A549 (cell line): ENCODE results near the gene MYORG. TPM values are rescaled to one million over a fixed set of nuclear protein-coding genes. Genes with fewer than 3 reads are reported as not detected.

Source experiments
- ATAC-seq, 2 experiments: fragments of 200-7000 bp in 1 of 2; fragments of >200 bp in 1 of 2; cut with Nextera tagmentation in 1 of 2; cut with Tn5 transposase in 1 of 2; 3 replicates each; pipeline versions ENCODE4 v1.8.0 to v1.9.1; 2018 to 2020; ENCODE audit warnings: mild to moderate bottlenecking in 1 of 2, moderate library complexity in 1 of 2
- CTCF ChIA-PET: fragments of 300-600 bp; sonication (Branson Sonifier 250); formaldehyde crosslinking; extraction: SDS; loops from one replicate; lab custom pipeline; 2021; ENCODE audit warnings: antibody characterized with exemption, inconsistent platforms; lab: Yijun Ruan, JAX
- POLR2A ChIA-PET: fragments of 350-600 bp; formaldehyde crosslinking; extraction: SDS; loops from one replicate; lab custom pipeline; 2021; ENCODE audit warnings: antibody characterized with exemption, inconsistent platforms; lab: Yijun Ruan, JAX
- DNase-seq, 2 experiments: peaks; one replicate each; pipeline versions ENCODE4 v3.0.0 to v3.0.0-alpha.2; 2011 to 2016; ENCODE audit warnings: low read depth in 1 of 2, low spot score in 1 of 2
- FAIRE-seq: peaks from 2 replicates; lab custom pipeline; 2011; peaks lifted over from hg19 to GRCh38; lab: Jason Lieb, UNC
- H3K27ac ChIP-seq, 2 experiments: fragments of >200 bp; sonication (Bioruptor Twin); formaldehyde crosslinking; 3 replicates each; pipeline ENCODE4 v1.5.1; 2016 to 2017
- H3K4me1 ChIP-seq: fragments of >200 bp; sonication (Bioruptor Twin); formaldehyde crosslinking; 3 replicates; pipeline ENCODE4 v1.6.1; 2016
- H3K4me2 ChIP-seq: fragments of >200 bp; sonication (Bioruptor Twin); formaldehyde crosslinking; 3 replicates; pipeline ENCODE4 v1.6.1; 2016
- H3K4me3 ChIP-seq: fragments of >200 bp; sonication (Bioruptor Twin); formaldehyde crosslinking; 3 replicates; pipeline ENCODE4 v1.5.1; 2016
- H3K9me3 ChIP-seq: fragments of >200 bp; sonication (Bioruptor Twin); formaldehyde crosslinking; 3 replicates; pipeline ENCODE4 v1.6.1; 2016
- CBX2 ChIP-seq: fragments of 200-600 bp; sonication (generic); IDR thresholded peaks from 2 replicates; pipeline ENCODE4 v1.6.1; 2016; ENCODE audit warnings: low read depth, mild to moderate bottlenecking, borderline replicate concordance
- EHF ChIP-seq: fragments of 250-450 bp; sonication (Bioruptor Pico); IDR thresholded peaks from 2 replicates; pipeline ENCODE4 v1.5.0; 2020; ENCODE audit warnings: mild to moderate bottlenecking
- EHMT2 ChIP-seq: fragments of 200-600 bp; sonication (generic); IDR thresholded peaks from 2 replicates; pipeline ENCODE4 v1.6.1; 2016; ENCODE audit warnings: antibody characterized with exemption, low read depth, mild to moderate bottlenecking, moderate library complexity
- FOXS1 ChIP-seq: fragments of 250-450 bp; sonication (Bioruptor Pico); IDR thresholded peaks from 2 replicates; pipeline ENCODE4 v1.5.0; 2020; ENCODE audit warnings: mild to moderate bottlenecking, moderate library complexity
- GATA3 ChIP-seq: IDR thresholded peaks from 2 replicates; pipeline ENCODE4 v1.6.1; 2012; ENCODE audit warnings: borderline replicate concordance
- HOXA7 ChIP-seq: fragments of 250-450 bp; sonication (Bioruptor Pico); IDR thresholded peaks from 2 replicates; pipeline ENCODE4 v1.5.0; 2020; ENCODE audit warnings: mild to moderate bottlenecking, moderate library complexity
- HOXB5 ChIP-seq: fragments of 250-450 bp; sonication (Bioruptor Pico); IDR thresholded peaks from 2 replicates; pipeline ENCODE4 v1.5.0; 2020; ENCODE audit warnings: mild to moderate bottlenecking, moderate library complexity
- JUN ChIP-seq, 2 experiments: fragments of >200 bp; sonication (Bioruptor Twin); formaldehyde crosslinking; IDR thresholded peaks; 2 replicates in 1 of 2; 3 replicates in 1 of 2; pipeline ENCODE4 v1.6.1; 2016 to 2017
- JUNB ChIP-seq: fragments of >200 bp; sonication (Bioruptor Twin); formaldehyde crosslinking; IDR thresholded peaks from 2 replicates; pipeline ENCODE4 v1.6.1; 2016
- KDM1A ChIP-seq: fragments of 200-600 bp; sonication (generic); IDR thresholded peaks from 2 replicates; pipeline ENCODE4 v1.6.1; 2016; ENCODE audit warnings: low read depth, mild to moderate bottlenecking
- MAZ ChIP-seq: fragments of 150-350 bp; IDR thresholded peaks from 2 replicates; pipeline ENCODE4 v1.6.1; 2014; ENCODE audit warnings: antibody characterized with exemption, low read depth, low read length, borderline replicate concordance
- NFE2L2 ChIP-seq: fragments of 150-350 bp; conservative IDR thresholded peaks from 2 replicates; pipeline ENCODE4 v1.6.1; 2014; ENCODE audit warnings: low read length
- NPAS2 ChIP-seq: fragments of 250-450 bp; sonication (Bioruptor Pico); IDR thresholded peaks from 2 replicates; pipeline ENCODE4 v1.8.0; 2022; ENCODE audit warnings: mild to moderate bottlenecking, moderate library complexity, borderline replicate concordance
- PHF8 ChIP-seq: fragments of 200-600 bp; sonication (generic); IDR thresholded peaks from 2 replicates; pipeline ENCODE4 v1.6.1; 2016; ENCODE audit warnings: low read depth, mild to moderate bottlenecking, antibody characterized with exemption, moderate library complexity, borderline replicate concordance
- POLR2A ChIP-seq: IDR thresholded peaks from 2 replicates; pipeline ENCODE4 v1.6.1; 2012; ENCODE audit warnings: mild to moderate bottlenecking, low read length
- POLR2AphosphoS2 ChIP-seq: conservative IDR thresholded peaks from 2 replicates; pipeline ENCODE4 v1.6.1; 2012; ENCODE audit warnings: low read length, improper control_type of control experiment, inconsistent platforms
- RFX5 ChIP-seq: fragments of 450-650 bp; IDR thresholded peaks from 2 replicates; pipeline ENCODE4 v1.7.1; 2014; ENCODE audit warnings: antibody characterized with exemption, mild to moderate bottlenecking, moderate library complexity
- RNF2 ChIP-seq: fragments of 200-600 bp; sonication (generic); IDR thresholded peaks from 2 replicates; pipeline ENCODE4 v1.6.1; 2016; ENCODE audit warnings: low read depth, mild to moderate bottlenecking, antibody characterized with exemption, moderate library complexity, borderline replicate concordance
- SMC3 ChIP-seq: fragments of >200 bp; sonication (Bioruptor Twin); formaldehyde crosslinking; IDR thresholded peaks from 3 replicates; pipeline ENCODE4 v1.6.1; 2018; ENCODE audit warnings: inconsistent platforms
- SREBF2 ChIP-seq: fragments of 450-650 bp; IDR thresholded peaks from 2 replicates; pipeline ENCODE4 v1.6.1; 2014; ENCODE audit warnings: mild to moderate bottlenecking, moderate library complexity
- ZC3H11A ChIP-seq: fragments of 450-650 bp; IDR thresholded peaks from 2 replicates; pipeline ENCODE4 v1.6.1; 2014; ENCODE audit warnings: antibody characterized with exemption, mild to moderate bottlenecking
- ZSCAN20 ChIP-seq: fragments of 250-450 bp; sonication (Bioruptor Pico); IDR thresholded peaks from 2 replicates; pipeline ENCODE4 v1.8.0; 2022; ENCODE audit warnings: mild to moderate bottlenecking, moderate library complexity
- WGBS: methylation state at CpG from one replicate; pipeline ENCODE4 v1.1.6; 2017; ENCODE audit errors: missing lambda C conversion rate; 5-methylcytosine and 5-hydroxymethylcytosine counted together
- polyA plus RNA-seq, 4 experiments: library from polyadenylated mRNA; depleted of rRNA in 3 of 4; stranded (reverse); fragments of >200 nt; fragmentation: RNase III in 1 of 4; extraction: RNeasy Plus Mini Kit Qiagen cat#74134 plus additional on column Dnase treatment in 1 of 4; gene quantifications; 2 replicates in 3 of 4; 3 replicates in 1 of 4; pipeline ENCODE4 v1.2.3, GENCODE V29; 2011 to 2017
- TF ChIP-seq, protein P1 (sequence below): IDR thresholded peaks from 2 replicates; pipeline ENCODE4 v1.6.1; 2012
- TF ChIP-seq, protein P2 (sequence below): fragments of 450-650 bp; IDR thresholded peaks from 2 replicates; pipeline ENCODE4 v1.6.1; 2014; ENCODE audit warnings: antibody characterized with exemption
- TF ChIP-seq, protein P3 (sequence below): IDR thresholded peaks from 2 replicates; pipeline ENCODE4 v1.6.1; 2012
- TF ChIP-seq, protein P4 (sequence below): fragments of 150-350 bp; IDR thresholded peaks from 2 replicates; pipeline ENCODE4 v1.6.1; 2014; ENCODE audit warnings: low read depth, mild to moderate bottlenecking, low read length
- TF ChIP-seq, protein P5 (sequence below): fragments of 250-450 bp; sonication (Bioruptor Pico); IDR thresholded peaks from 2 replicates; pipeline ENCODE4 v1.5.0; 2021; ENCODE audit warnings: mild to moderate bottlenecking, moderate library complexity, borderline replicate concordance

Gene MYORG
- polyA plus RNA-seq, 2 of the 4 experiments (the other 2 are of a cell fraction), result 2.2 to 4.1 TPM

DNA sequence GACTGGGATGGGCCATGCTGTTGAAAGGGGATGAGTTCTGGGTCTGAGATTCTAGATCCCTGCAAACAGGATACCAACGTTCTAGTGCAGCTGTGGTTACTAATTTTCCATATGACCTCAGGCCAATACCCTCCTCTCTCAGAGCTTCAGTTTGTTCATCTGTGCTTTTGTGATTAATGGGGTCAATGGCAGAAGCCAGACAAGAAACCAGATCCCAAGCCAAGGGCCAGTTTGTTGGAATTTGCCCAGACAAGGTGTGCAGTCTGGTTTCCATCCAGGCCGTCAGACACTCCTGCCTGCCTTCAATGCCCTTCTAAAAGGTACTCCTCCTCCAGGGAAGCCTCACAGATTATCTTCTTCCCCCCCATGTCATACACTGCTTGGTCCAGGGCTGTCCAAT, 11.4 kb downstream of the MYORG start:
- FAIRE-seq, result no peak
- WGBS, result 53% methylated on average over 2 of the region's 2 CpGs
- Histone ChIP-seq H3K4me2 (no peak overlapping the region), H3K9me3 (0 out of 3 replicates have a peak, but pooled peaks cover 3% of the 10 kb centered on the region), H3K4me3 (no peak overlapping the region), H3K4me1 (no peaks in the 10 kb centered on the region), H3K27ac (no peak overlapping the region)
- TF ChIP-seq, protein P1, sequence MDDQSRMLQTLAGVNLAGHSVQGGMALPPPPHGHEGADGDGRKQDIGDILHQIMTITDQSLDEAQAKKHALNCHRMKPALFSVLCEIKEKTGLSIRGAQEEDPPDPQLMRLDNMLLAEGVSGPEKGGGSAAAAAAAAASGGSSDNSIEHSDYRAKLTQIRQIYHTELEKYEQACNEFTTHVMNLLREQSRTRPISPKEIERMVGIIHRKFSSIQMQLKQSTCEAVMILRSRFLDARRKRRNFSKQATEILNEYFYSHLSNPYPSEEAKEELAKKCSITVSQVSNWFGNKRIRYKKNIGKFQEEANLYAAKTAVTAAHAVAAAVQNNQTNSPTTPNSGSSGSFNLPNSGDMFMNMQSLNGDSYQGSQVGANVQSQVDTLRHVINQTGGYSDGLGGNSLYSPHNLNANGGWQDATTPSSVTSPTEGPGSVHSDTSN, result no peak
- no peak for TF ChIP-seq HOXB5
- TF ChIP-seq CBX2, result no peak
- TF ChIP-seq, protein P2, sequence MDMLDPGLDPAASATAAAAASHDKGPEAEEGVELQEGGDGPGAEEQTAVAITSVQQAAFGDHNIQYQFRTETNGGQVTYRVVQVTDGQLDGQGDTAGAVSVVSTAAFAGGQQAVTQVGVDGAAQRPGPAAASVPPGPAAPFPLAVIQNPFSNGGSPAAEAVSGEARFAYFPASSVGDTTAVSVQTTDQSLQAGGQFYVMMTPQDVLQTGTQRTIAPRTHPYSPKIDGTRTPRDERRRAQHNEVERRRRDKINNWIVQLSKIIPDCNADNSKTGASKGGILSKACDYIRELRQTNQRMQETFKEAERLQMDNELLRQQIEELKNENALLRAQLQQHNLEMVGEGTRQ, result no peak
- no peak for TF ChIP-seq KDM1A
- TF ChIP-seq, protein P3, sequence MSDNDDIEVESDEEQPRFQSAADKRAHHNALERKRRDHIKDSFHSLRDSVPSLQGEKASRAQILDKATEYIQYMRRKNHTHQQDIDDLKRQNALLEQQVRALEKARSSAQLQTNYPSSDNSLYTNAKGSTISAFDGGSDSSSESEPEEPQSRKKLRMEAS, result no peak
- no peak for TF ChIP-seq GATA3
- no peak for TF ChIP-seq NPAS2 (CRISPR knock-in tag)
- TF ChIP-seq SMC3, result no peak
- TF ChIP-seq POLR2A, result no peak
- no peak for TF ChIP-seq HOXA7 (CRISPR knock-in tag)
- TF ChIP-seq ZSCAN20 (CRISPR knock-in tag), result no peak
- no peak for TF ChIP-seq SREBF2
- TF ChIP-seq, protein P4, sequence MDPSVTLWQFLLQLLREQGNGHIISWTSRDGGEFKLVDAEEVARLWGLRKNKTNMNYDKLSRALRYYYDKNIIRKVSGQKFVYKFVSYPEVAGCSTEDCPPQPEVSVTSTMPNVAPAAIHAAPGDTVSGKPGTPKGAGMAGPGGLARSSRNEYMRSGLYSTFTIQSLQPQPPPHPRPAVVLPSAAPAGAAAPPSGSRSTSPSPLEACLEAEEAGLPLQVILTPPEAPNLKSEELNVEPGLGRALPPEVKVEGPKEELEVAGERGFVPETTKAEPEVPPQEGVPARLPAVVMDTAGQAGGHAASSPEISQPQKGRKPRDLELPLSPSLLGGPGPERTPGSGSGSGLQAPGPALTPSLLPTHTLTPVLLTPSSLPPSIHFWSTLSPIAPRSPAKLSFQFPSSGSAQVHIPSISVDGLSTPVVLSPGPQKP, result no peak
- no peak for TF ChIP-seq JUNB
- TF ChIP-seq, protein P5, sequence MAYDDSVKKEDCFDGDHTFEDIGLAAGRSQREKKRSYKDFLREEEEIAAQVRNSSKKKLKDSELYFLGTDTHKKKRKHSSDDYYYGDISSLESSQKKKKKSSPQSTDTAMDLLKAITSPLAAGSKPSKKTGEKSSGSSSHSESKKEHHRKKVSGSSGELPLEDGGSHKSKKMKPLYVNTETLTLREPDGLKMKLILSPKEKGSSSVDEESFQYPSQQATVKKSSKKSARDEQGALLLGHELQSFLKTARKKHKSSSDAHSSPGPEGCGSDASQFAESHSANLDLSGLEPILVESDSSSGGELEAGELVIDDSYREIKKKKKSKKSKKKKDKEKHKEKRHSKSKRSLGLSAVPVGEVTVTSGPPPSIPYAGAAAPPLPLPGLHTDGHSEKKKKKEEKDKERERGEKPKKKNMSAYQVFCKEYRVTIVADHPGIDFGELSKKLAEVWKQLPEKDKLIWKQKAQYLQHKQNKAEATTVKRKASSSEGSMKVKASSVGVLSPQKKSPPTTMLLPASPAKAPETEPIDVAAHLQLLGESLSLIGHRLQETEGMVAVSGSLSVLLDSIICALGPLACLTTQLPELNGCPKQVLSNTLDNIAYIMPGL (CRISPR knock-in tag), result no peak
- no peak for TF ChIP-seq RNF2
- no peak for TF ChIP-seq JUN (IDR thresholded peaks at IDR 0.05)
- no peak for TF ChIP-seq ZC3H11A
- TF ChIP-seq MAZ, result no peak
- no peak for ATAC-seq
- DNase-seq, result no peak
- ChIA-PET POLR2A (no interaction called here), CTCF (interaction anchor here (1.0 to 15.2 kb wide), 4 partner anchors 10 to 32 kb away, joined by 3 to 106 read pairs (median 4); partner anchors contain the start of gene MYORG)

DNA sequence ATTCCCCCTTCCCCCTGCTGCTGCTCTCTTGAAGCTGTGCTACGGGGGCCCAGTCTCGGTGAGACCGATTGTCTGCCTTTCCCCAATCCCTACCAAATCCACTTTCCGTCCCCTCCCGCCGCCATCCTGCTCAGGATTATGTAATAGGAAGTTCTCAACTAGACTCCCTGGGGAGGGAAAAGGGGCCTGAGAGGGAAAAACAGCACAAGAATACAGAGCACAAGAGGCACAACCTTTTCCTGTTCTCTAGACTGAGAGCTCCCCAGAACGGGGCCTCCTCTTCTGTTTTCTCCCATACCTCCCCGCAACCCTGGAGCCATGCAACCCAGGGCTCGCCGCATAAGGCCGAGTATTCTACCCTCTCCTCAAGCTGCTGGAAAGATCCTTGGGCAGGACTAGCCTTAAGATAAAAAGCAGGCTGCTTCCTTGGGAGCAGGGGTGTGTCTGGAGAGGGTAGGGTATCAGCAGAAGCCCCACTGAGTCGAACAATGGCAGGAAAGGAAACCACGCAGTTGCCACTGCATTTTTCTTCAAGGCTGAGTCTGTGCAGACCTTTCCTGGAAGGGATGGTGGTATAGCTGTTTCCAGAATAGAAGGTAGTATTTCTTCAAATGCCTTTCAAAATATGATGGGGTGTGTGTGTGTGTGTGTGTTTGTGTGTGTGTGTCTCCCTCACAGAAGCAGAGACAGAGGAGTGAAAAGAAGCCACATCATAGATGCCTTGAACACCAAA, 12.9 kb downstream of the MYORG start:
- Histone ChIP-seq H3K27ac (no peak overlapping the region), H3K4me2 (no peak overlapping the region), H3K4me1 (no peaks in the 10 kb centered on the region), H3K4me3 (no peak overlapping the region), H3K9me3 (0 out of 3 replicates have a peak, but pooled peaks cover 3% of the 10 kb centered on the region)
- TF ChIP-seq EHF (CRISPR knock-in tag), result no peak
- TF ChIP-seq CBX2, result no peak
- no peak for TF ChIP-seq FOXS1 (CRISPR knock-in tag)
- no peak for TF ChIP-seq ZC3H11A
- TF ChIP-seq HOXA7 (CRISPR knock-in tag), result no peak
- TF ChIP-seq NPAS2 (CRISPR knock-in tag), result no peak
- no peak for TF ChIP-seq PHF8
- TF ChIP-seq RFX5, result no peak
- TF ChIP-seq EHMT2, result no peak
- no peak for TF ChIP-seq POLR2AphosphoS2
- TF ChIP-seq NFE2L2, result no peak
- TF ChIP-seq JUNB, result no peak
- no peak for TF ChIP-seq KDM1A
- FAIRE-seq (no peak), DNase-seq (no peak), ATAC-seq (no peak)
- CTCF ChIA-PET, result interaction anchor here (0.9 to 15.2 kb wide), 7 partner anchors 13 to 228 kb away, joined by 3 to 106 read pairs (median 3); partner anchors contain the start of gene MYORG
- WGBS, result 74% methylated on average over 13 of the region's 13 CpGs
- POLR2A ChIA-PET, result interaction anchor here (0.5 kb wide), 1 partner anchor 25 kb away, joined by 6 read pairs; no protein-coding TSS in a partner anchor
